HEK293 (cell line): Measurements from ENCODE around the gene PTPRCAP.

Experiments used
- CTCF ChIA-PET: fragments of 350-600 bp; formaldehyde crosslinking; extraction: SDS; loops from one replicate; lab custom pipeline; 2021; ENCODE audit warnings: antibody characterized with exemption; lab: Yijun Ruan, JAX
- POLR2A ChIA-PET: fragments of 300-600 bp; formaldehyde crosslinking; extraction: SDS; loops from one replicate; lab custom pipeline; 2020; ENCODE audit warnings: antibody characterized with exemption, inconsistent platforms; lab: Yijun Ruan, JAX
- H3K27ac ChIP-seq: fragments of 200-500 bp; sonication (Bioruptor generic); 2 replicates; pipeline ENCODE4 v1.5.1; 2014; ENCODE audit warnings: low read depth, low read length, control low read depth, inconsistent platforms; ENCODE audit errors: extremely low read depth
- H3K36me3 ChIP-seq, 2 experiments: fragments of 200-500 bp in 1 of 2; sonication (Bioruptor generic) in 1 of 2; 1 replicate in 1 of 2; 2 replicates in 1 of 2; pipeline ENCODE4 v1.5.1; 2014 to 2017; ENCODE audit warnings: inconsistent platforms in 2 of 2, low read length in 2 of 2; ENCODE audit not compliant: control insufficient read depth in 2 of 2, insufficient read depth in 1 of 2
- H3K4me1 ChIP-seq: fragments of 200-500 bp; sonication (Bioruptor generic); 2 replicates; pipeline ENCODE4 v1.5.1; 2014; ENCODE audit warnings: mild to moderate bottlenecking, low read length, inconsistent platforms; ENCODE audit not compliant: control insufficient read depth, insufficient read depth
- H3K4me3 ChIP-seq: 2 replicates; pipeline ENCODE4 v1.5.1; 2011; ENCODE audit warnings: low read depth, mild to moderate bottlenecking, control low read depth, low read length, moderate library complexity
- H3K9me3 ChIP-seq: fragments of 200-500 bp; sonication (Bioruptor generic); 2 replicates; pipeline ENCODE4 v1.5.1; 2014; ENCODE audit warnings: low read depth, low read length, inconsistent platforms; ENCODE audit not compliant: control insufficient read depth, insufficient read depth
- PATZ1 ChIP-seq: fragments of 450-650 bp; formaldehyde crosslinking; IDR thresholded peaks from 2 replicates; pipeline ENCODE4 v1.5.1; 2016; ENCODE audit warnings: missing biosample characterization, missing genetic modification characterization
- SCRT1 ChIP-seq: fragments of 450-650 bp; formaldehyde crosslinking; IDR thresholded peaks from 2 replicates; pipeline ENCODE4 v1.5.1; 2016; ENCODE audit warnings: missing biosample characterization, missing genetic modification characterization, borderline replicate concordance
- ZBTB20 ChIP-seq: fragments of 450-650 bp; formaldehyde crosslinking; IDR thresholded peaks from 2 replicates; pipeline ENCODE4 v1.5.1; 2016; ENCODE audit warnings: missing biosample characterization, missing genetic modification characterization
- ZEB2 ChIP-seq: fragments of 450-650 bp; formaldehyde crosslinking; IDR thresholded peaks from 2 replicates; pipeline ENCODE4 v1.5.1; 2016; ENCODE audit warnings: missing biosample characterization, missing genetic modification characterization
- ZFHX2 ChIP-seq: fragments of 450-650 bp; formaldehyde crosslinking; conservative IDR thresholded peaks from 2 replicates; pipeline ENCODE4 v1.5.1; 2016; ENCODE audit warnings: missing biosample characterization, missing genetic modification characterization
- ZIC2 ChIP-seq: fragments of 450-650 bp; formaldehyde crosslinking; IDR thresholded peaks from 2 replicates; pipeline ENCODE4 v1.5.1; 2016; ENCODE audit warnings: missing biosample characterization, missing genetic modification characterization
- ZNF10 ChIP-seq: fragments of 450-650 bp; formaldehyde crosslinking; IDR thresholded peaks from 2 replicates; pipeline ENCODE4 v1.5.1; 2017; ENCODE audit warnings: missing biosample characterization, missing genetic modification characterization
- ZNF184 ChIP-seq: fragments of 450-650 bp; IDR thresholded peaks from 2 replicates; pipeline ENCODE4 v1.5.1; 2018; ENCODE audit warnings: missing biosample characterization, mild to moderate bottlenecking, missing genetic modification characterization
- ZNF19 ChIP-seq: fragments of 450-650 bp; formaldehyde crosslinking; IDR thresholded peaks from 2 replicates; pipeline ENCODE4; 2016; ENCODE audit warnings: missing biosample characterization, missing genetic modification characterization, low read depth
- ZNF302 ChIP-seq: fragments of 450-650 bp; formaldehyde crosslinking; IDR thresholded peaks from 2 replicates; pipeline ENCODE4 v1.5.1; 2016; ENCODE audit warnings: missing biosample characterization, missing genetic modification characterization, low read depth
- ZNF423 ChIP-seq: fragments of 450-650 bp; formaldehyde crosslinking; IDR thresholded peaks from 2 replicates; pipeline ENCODE4 v1.5.1; 2016; ENCODE audit warnings: missing biosample characterization, missing genetic modification characterization
- ZNF501 ChIP-seq: fragments of 450-650 bp; formaldehyde crosslinking; IDR thresholded peaks from 2 replicates; pipeline ENCODE4 v1.5.1; 2016; ENCODE audit warnings: missing biosample characterization, missing genetic modification characterization
- ZNF600 ChIP-seq: fragments of 450-650 bp; formaldehyde crosslinking; IDR thresholded peaks from 2 replicates; pipeline ENCODE4 v1.5.1; 2016; ENCODE audit warnings: missing biosample characterization, missing genetic modification characterization
- ZNF701 ChIP-seq: fragments of 450-650 bp; formaldehyde crosslinking; IDR thresholded peaks from 2 replicates; pipeline ENCODE4 v1.5.1; 2016; ENCODE audit warnings: missing biosample characterization, missing genetic modification characterization
- TF ChIP-seq, protein P1 (sequence below): fragments of 450-650 bp; formaldehyde crosslinking; IDR thresholded peaks from 2 replicates; pipeline ENCODE4 v1.5.1; 2016; ENCODE audit warnings: missing biosample characterization, missing genetic modification characterization, borderline replicate concordance
- TF ChIP-seq, protein P2 (sequence below): fragments of 450-650 bp; formaldehyde crosslinking; IDR thresholded peaks from 2 replicates; pipeline ENCODE4 v1.5.1; 2016; ENCODE audit warnings: missing biosample characterization, missing genetic modification characterization
- TF ChIP-seq, protein P3 (sequence below): fragments of 450-650 bp; formaldehyde crosslinking; IDR thresholded peaks from 2 replicates; pipeline ENCODE4 v1.5.1; 2016; ENCODE audit warnings: missing biosample characterization, missing genetic modification characterization, borderline replicate concordance

The PTPRCAP gene

GRCh38 chr11:67441098-67441563, 3.6 kb upstream of the PTPRCAP start:
- no peak overlapping the region for H3K27ac ChIP-seq
- CTCF ChIA-PET: no interaction called here
- no peaks in the 10 kb centered on the region for H3K4me1 ChIP-seq
- POLR2A ChIA-PET: interaction anchor here (0.9 to 1.5 kb wide), 2 partner anchors 39 to 49 kb away, joined by 3 to 7 read pairs; partner anchors contain the start of genes PPP1CA and RAD9A
- TF ChIP-seq ZIC2 (tag by site-specific recombination): 0 out of 2 replicates have a peak, but pooled peaks have one; percentile 12
- TF ChIP-seq ZNF501 (tag by site-specific recombination): no peak
- H3K4me3 ChIP-seq: no peak overlapping the region
- no peaks in the 10 kb centered on the region for H3K9me3 ChIP-seq
- peaks cover 0 to 49% of the 10 kb centered on the region in 2 experiments; a peak in 1 of 3 replicates for H3K36me3 ChIP-seq

- ChIA-PET POLR2A (interaction anchor here (0.6 to 1.7 kb wide), 4 partner anchors 20 to 49 kb away, joined by 3 to 7 read pairs (median 5); partner anchors contain the start of genes PPP1CA and RAD9A), CTCF (interaction anchor here (0.7 kb wide), 1 partner anchor 58 kb away, joined by 3 read pairs; no protein-coding TSS in a partner anchor)
- no peak overlapping the region for H3K27ac ChIP-seq
- H3K9me3 ChIP-seq: no peaks in the 10 kb centered on the region
- TF ChIP-seq, protein P1, sequence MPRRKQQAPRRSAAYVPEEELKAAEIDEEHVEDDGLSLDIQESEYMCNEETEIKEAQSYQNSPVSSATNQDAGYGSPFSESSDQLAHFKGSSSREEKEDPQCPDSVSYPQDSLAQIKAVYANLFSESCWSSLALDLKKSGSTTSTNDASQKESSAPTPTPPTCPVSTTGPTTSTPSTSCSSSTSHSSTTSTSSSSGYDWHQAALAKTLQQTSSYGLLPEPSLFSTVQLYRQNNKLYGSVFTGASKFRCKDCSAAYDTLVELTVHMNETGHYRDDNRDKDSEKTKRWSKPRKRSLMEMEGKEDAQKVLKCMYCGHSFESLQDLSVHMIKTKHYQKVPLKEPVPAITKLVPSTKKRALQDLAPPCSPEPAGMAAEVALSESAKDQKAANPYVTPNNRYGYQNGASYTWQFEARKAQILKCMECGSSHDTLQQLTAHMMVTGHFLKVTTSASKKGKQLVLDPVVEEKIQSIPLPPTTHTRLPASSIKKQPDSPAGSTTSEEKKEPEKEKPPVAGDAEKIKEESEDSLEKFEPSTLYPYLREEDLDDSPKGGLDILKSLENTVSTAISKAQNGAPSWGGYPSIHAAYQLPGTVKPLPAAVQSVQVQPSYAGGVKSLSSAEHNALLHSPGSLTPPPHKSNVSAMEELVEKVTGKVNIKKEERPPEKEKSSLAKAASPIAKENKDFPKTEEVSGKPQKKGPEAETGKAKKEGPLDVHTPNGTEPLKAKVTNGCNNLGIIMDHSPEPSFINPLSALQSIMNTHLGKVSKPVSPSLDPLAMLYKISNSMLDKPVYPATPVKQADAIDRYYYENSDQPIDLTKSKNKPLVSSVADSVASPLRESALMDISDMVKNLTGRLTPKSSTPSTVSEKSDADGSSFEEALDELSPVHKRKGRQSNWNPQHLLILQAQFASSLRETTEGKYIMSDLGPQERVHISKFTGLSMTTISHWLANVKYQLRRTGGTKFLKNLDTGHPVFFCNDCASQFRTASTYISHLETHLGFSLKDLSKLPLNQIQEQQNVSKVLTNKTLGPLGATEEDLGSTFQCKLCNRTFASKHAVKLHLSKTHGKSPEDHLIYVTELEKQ (tag by site-specific recombination): no peak
- no peak for TF ChIP-seq ZNF600
- TF ChIP-seq ZFHX2 (tag by site-specific recombination): peak; percentile 16; the same call in 1 of the 2 replicates
- peaks cover 0 to 56% of the 10 kb centered on the region in 2 experiments; a peak in 1 of 3 replicates for H3K36me3 ChIP-seq
- no peak overlapping the region for H3K4me3 ChIP-seq
- H3K4me1 ChIP-seq: no peaks in the 10 kb centered on the region
Observed at GRCh38 chr11:67440229-67441097, 3.0 kb upstream of the PTPRCAP start.

GRCh38 chr11:67439321-67440228, 2.1 kb upstream of the PTPRCAP start:
- peaks cover 0 to 65% of the 10 kb centered on the region in 2 experiments; a peak in 1 of 3 replicates for H3K36me3 ChIP-seq
- no peaks in the 10 kb centered on the region for H3K9me3 ChIP-seq
- H3K27ac ChIP-seq: no peak overlapping the region
- no peak overlapping the region for H3K4me3 ChIP-seq
- H3K4me1 ChIP-seq: no peaks in the 10 kb centered on the region
- POLR2A ChIA-PET: interaction anchor here (0.6 to 2.6 kb wide), 8 partner anchors 10 to 43 kb away, joined by 3 to 11 read pairs (median 5); partner anchors contain the start of genes PPP1CA, RPS6KB2 and TMEM134
- CTCF ChIA-PET: interaction anchor here (0.6 to 1.0 kb wide), 2 partner anchors 20 to 58 kb away, joined by 3 to 5 read pairs; no protein-coding TSS in a partner anchor
- TF ChIP-seq ZNF701 (tag by site-specific recombination) (no peak), ZNF10 (tag by site-specific recombination) (no peak), ZEB2 (tag by site-specific recombination) (no peak), PATZ1 (peak; percentile 44; the same call in 1 of the 2 replicates), ZNF184 (tag by site-specific recombination) (no peak), SCRT1 (tag by site-specific recombination) (no peak), ZNF19 (tag by site-specific recombination) (no peak), ZNF423 (tag by site-specific recombination) (no peak), ZBTB20 (tag by site-specific recombination) (no peak), ZNF501 (tag by site-specific recombination) (no peak), ZNF302 (no peak)
- TF ChIP-seq, protein P2, sequence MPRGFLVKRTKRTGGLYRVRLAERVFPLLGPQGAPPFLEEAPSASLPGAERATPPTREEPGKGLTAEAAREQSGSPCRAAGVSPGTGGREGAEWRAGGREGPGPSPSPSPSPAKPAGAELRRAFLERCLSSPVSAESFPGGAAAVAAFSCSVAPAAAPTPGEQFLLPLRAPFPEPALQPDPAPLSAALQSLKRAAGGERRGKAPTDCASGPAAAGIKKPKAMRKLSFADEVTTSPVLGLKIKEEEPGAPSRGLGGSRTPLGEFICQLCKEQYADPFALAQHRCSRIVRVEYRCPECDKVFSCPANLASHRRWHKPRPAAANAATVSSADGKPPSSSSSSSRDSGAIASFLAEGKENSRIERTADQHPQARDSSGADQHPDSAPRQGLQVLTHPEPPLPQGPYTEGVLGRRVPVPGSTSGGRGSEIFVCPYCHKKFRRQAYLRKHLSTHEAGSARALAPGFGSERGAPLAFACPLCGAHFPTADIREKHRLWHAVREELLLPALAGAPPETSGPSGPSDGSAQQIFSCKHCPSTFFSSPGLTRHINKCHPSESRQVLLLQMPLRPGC (tag by site-specific recombination): no peak
- TF ChIP-seq, protein P3, sequence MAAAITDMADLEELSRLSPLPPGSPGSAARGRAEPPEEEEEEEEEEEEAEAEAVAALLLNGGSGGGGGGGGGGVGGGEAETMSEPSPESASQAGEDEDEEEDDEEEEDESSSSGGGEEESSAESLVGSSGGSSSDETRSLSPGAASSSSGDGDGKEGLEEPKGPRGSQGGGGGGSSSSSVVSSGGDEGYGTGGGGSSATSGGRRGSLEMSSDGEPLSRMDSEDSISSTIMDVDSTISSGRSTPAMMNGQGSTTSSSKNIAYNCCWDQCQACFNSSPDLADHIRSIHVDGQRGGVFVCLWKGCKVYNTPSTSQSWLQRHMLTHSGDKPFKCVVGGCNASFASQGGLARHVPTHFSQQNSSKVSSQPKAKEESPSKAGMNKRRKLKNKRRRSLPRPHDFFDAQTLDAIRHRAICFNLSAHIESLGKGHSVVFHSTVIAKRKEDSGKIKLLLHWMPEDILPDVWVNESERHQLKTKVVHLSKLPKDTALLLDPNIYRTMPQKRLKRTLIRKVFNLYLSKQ (tag by site-specific recombination): no peak
